Uterus (tissue), 4 donors: Measurements from ENCODE around the gene TUBA1A. TPM values are rescaled to one million over a fixed set of nuclear protein-coding genes. Genes with fewer than 3 reads are reported as not detected.
A peak's percentile ranks its signal among the peaks of the same experiment; 100 is the strongest.
"Not testable (repeated sequence)": the region's sequence is repeated elsewhere in the genome, so short reads cannot be mapped to it uniquely, and the experiment has no call there.

Experiments
- DNase-seq, 2 donors: peaks; one replicate each; pipeline ENCODE4 v3.0.0-alpha.2; 2019 to 2020
- H3K27ac ChIP-seq, 2 donors: fragments of 200-600 bp; sonication (generic); 1 replicate in 1 of 2; 2 replicates in 1 of 2; pipeline ENCODE4 v1.5.1; 2016 to 2018
- H3K27me3 ChIP-seq, 2 donors: fragments of 200-600 bp; sonication (generic); one replicate each; pipeline ENCODE4 v1.5.1; 2018 to 2019; ENCODE audit warnings: control low read depth in 1 of 2
- H3K36me3 ChIP-seq, 2 donors: fragments of 200-600 bp; sonication (generic); one replicate each; pipeline ENCODE4 v1.5.1; 2019; ENCODE audit warnings: control low read depth in 1 of 2
- H3K4me1 ChIP-seq, 2 donors: fragments of 200-600 bp; sonication (generic); one replicate each; pipeline ENCODE4 v1.5.1; 2018 to 2019; ENCODE audit warnings: control low read depth in 1 of 2
- H3K4me3 ChIP-seq, 2 donors: fragments of 200-600 bp; sonication (generic); 1 replicate in 1 of 2; 2 replicates in 1 of 2; pipeline ENCODE4 v1.5.1; 2018 to 2019; ENCODE audit warnings: mild to moderate bottlenecking in 1 of 2
- H3K9me3 ChIP-seq, 2 donors: fragments of 200-600 bp; sonication (generic); one replicate each; pipeline ENCODE4 v1.5.1; 2019; ENCODE audit warnings: control low read depth in 1 of 2
- CTCF ChIP-seq, 4 experiments: fragments of 200-600 bp in 2 of 4; fragments of 450-650 bp in 2 of 4; sonication (generic) in 2 of 4; IDR thresholded peaks; one replicate each; pipeline ENCODE4 v1.5.1; 2016 to 2019; ENCODE audit warnings: antibody characterized with exemption in 4 of 4, mild to moderate bottlenecking in 2 of 4, moderate library complexity in 1 of 4
- POLR2A ChIP-seq, 2 donors: fragments of 450-650 bp; IDR thresholded peaks; one replicate each; pipeline ENCODE4 v1.6.1; 2016; ENCODE audit warnings: antibody characterized with exemption in 2 of 2, mild to moderate bottlenecking in 1 of 2, moderate library complexity in 1 of 2
- intact Hi-C: fragments of 100-400 bp; cut with DNase I; formaldehyde crosslinking; loops from one replicate; pipeline ENCODE4 v1.15.1; 2023; ENCODE audit warnings: low total_unique reads
- total RNA-seq, 4 donors: library from RNA; depleted of rRNA in 3 of 4; stranded (reverse); fragments of >200 nt in 3 of 4; gene quantifications; one replicate each; pipeline versions ENCODE4 v1.1.0 to v1.2.4, GENCODE V29; 2014 to 2023
- donor health status: DM: yes; HTN: yes; CAD: no.

TUBA1A gene
- total RNA-seq, 4 donors from 2014 or later = 241 to 900 (median 352) TPM

GRCh38 chr12:49187184-49187583 is 1.7 kb downstream of the TUBA1A start:
- TF ChIP-seq CTCF (IDR thresholded peaks at IDR 0.05) = no peak
- no peak for TF ChIP-seq POLR2A (IDR thresholded peaks at IDR 0.05)
- peak; percentile 60 to 69 for DNase-seq
- Histone ChIP-seq H3K9me3 (no peaks in the 10 kb centered on the region), H3K27ac (peak overlapping the region; percentile 99), H3K4me1 (no peaks in the 10 kb centered on the region), H3K36me3 (no peaks in the 10 kb centered on the region), H3K4me3 (peak overlapping the region; percentile 86 to 100), H3K27me3 (no peaks in the 10 kb centered on the region)
- intact Hi-C loops = loop anchor here (10.0 kb wide), 1 partner anchor 48 kb away; no protein-coding TSS in a partner anchor

- not testable (repeated sequence) for H3K9me3 ChIP-seq, H3K36me3 ChIP-seq, DNase-seq, H3K4me1 ChIP-seq, H3K4me3 ChIP-seq, H3K27me3 ChIP-seq
- peak overlapping the region; percentile 99 for H3K27ac ChIP-seq
- intact Hi-C loops = loop anchor here (10.0 kb wide), 1 partner anchor 48 kb away; no protein-coding TSS in a partner anchor
Observed at GRCh38 chr12:49186307-49186706, 2.6 kb downstream of the TUBA1A start.

DNA sequence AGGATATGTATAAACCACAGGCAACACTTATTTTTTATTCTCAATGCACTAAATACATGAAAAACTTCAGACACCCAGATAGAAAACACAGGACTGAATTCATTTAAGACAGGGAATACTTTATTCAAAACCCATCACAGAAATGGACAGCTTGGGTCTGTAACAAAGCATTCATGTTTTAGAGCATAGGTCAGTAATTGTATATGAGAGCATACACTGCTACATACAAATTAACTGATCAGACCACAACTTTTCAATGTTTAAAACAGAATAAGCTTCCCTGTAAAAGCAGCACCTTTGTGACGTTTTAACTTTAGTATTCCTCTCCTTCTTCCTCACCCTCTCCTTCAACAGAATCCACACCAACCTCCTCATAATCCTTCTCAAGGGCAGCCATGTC is 4.2 kb downstream of the TUBA1A start:
- H3K4me3 ChIP-seq, H3K9me3 ChIP-seq, H3K4me1 ChIP-seq, H3K36me3 ChIP-seq, DNase-seq, H3K27me3 ChIP-seq, H3K27ac ChIP-seq: not testable (repeated sequence)
- intact Hi-C loops = loop anchor here (10.0 kb wide), 1 partner anchor 50 kb away; no protein-coding TSS in a partner anchor

GRCh38 chr12:49183214-49183950 is 5.5 kb downstream of the TUBA1A start:
- H3K27ac ChIP-seq, H3K4me3 ChIP-seq, H3K27me3 ChIP-seq, H3K36me3 ChIP-seq, H3K9me3 ChIP-seq, H3K4me1 ChIP-seq, DNase-seq: not testable (repeated sequence)
- intact Hi-C loops = loop anchor here (10.0 kb wide), 1 partner anchor 51 kb away; no protein-coding TSS in a partner anchor

DNA sequence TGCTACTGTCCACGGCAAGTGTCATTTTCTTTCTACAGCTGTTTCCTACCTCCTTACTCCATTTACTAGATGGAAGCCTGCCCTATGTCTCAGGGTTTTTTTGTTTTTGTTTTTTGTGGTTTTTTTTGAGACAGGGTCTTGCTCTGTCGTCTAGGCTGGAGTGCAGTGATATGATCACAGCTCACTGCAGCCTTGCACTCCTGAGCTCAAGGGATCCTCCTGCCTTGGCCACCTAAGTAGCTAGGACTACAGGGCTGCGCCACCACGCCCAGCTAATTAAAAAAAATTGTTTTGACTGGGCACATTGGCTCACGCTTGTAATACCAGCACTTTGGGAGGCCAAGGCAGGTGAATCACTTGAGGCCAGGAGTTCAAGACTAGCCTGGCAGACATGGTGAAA is 14.7 kb downstream of the TUBA1A start:
- H3K4me3 ChIP-seq = no peak overlapping the region
- H3K9me3 ChIP-seq = no peaks in the 10 kb centered on the region
- no peaks in the 10 kb centered on the region for H3K4me1 ChIP-seq
- DNase-seq = no peak
- H3K27me3 ChIP-seq = no peaks in the 10 kb centered on the region
- TF ChIP-seq POLR2A (IDR thresholded peaks at IDR 0.05) (no peak), CTCF (IDR thresholded peaks at IDR 0.05) (no peak)
- intact Hi-C loops = no loop called here
- no peak overlapping the region for H3K27ac ChIP-seq
- H3K36me3 ChIP-seq = no peaks in the 10 kb centered on the region

DNA sequence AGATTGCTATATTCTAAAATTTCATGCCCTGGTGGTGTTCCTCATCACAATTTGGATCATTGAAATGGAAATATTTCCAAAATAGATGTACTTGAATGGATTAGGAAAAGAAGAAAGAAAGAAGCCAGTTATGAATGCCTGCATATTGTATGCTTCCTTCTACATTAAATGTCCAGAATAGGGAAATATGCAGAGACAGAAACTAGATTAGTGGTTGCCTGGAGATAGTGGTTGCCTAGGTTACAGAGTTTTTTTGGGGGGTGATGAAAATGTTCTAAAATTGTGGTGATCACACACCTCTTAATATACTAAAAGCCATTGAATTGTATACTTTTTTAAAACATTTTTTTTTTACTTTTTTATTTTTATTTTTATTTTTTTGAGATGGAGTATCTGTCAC is 18.0 kb downstream of the TUBA1A start:
- no peaks in the 10 kb centered on the region for H3K4me1 ChIP-seq
- no peaks in the 10 kb centered on the region for H3K9me3 ChIP-seq
- H3K27ac ChIP-seq = no peak overlapping the region
- no peak for DNase-seq
- TF ChIP-seq POLR2A (IDR thresholded peaks at IDR 0.05) (no peak), CTCF (IDR thresholded peaks at IDR 0.05) (no peak)
- no peak overlapping the region for H3K4me3 ChIP-seq
- intact Hi-C loops = no loop called here
- no peaks in the 10 kb centered on the region for H3K36me3 ChIP-seq
- H3K27me3 ChIP-seq = no peaks in the 10 kb centered on the region
